Uterus (tissue), 2 donors: ENCODE measurements around the gene MTHFS.

ENCODE experiments used
- POLR2A ChIP-seq, 2 donors: fragments of 450-650 bp; IDR thresholded peaks; one replicate each; pipeline ENCODE4 v1.6.1; 2016; ENCODE audit warnings: antibody characterized with exemption in 2 of 2, mild to moderate bottlenecking in 1 of 2, moderate library complexity in 1 of 2
- TF ChIP-seq, protein P1 (sequence below), 4 experiments: fragments of 200-600 bp in 2 of 4; fragments of 450-650 bp in 2 of 4; sonication (generic) in 2 of 4; IDR thresholded peaks; one replicate each; pipeline ENCODE4 v1.5.1; 2016 to 2019; ENCODE audit warnings: antibody characterized with exemption in 4 of 4, mild to moderate bottlenecking in 2 of 4, moderate library complexity in 1 of 4

DNA sequence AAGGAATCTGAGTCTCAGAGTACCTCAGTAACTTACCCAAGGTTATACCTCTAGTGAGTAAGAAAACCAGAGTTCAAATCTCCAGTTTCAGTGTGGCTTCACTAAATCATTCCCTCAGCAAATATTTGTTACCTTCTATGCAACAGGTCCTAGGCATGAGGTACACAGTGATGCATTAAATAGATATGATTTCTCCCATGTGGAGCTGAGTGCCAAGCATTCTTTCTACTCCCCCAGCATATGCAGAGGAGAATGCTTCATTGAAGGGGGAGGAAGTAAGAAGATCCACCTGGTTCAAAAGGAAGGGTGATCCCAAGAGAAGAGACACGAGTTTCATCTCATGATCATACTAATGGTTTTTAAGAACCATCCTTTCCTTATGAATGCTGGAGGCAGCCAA is 6.8 kb upstream of the MTHFS start:
- TF ChIP-seq, protein P1, sequence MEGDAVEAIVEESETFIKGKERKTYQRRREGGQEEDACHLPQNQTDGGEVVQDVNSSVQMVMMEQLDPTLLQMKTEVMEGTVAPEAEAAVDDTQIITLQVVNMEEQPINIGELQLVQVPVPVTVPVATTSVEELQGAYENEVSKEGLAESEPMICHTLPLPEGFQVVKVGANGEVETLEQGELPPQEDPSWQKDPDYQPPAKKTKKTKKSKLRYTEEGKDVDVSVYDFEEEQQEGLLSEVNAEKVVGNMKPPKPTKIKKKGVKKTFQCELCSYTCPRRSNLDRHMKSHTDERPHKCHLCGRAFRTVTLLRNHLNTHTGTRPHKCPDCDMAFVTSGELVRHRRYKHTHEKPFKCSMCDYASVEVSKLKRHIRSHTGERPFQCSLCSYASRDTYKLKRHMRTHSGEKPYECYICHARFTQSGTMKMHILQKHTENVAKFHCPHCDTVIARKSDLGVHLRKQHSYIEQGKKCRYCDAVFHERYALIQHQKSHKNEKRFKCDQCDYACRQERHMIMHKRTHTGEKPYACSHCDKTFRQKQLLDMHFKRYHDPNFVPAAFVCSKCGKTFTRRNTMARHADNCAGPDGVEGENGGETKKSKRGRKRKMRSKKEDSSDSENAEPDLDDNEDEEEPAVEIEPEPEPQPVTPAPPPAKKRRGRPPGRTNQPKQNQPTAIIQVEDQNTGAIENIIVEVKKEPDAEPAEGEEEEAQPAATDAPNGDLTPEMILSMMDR (IDR thresholded peaks at IDR 0.05) = no peak
- TF ChIP-seq POLR2A (IDR thresholded peaks at IDR 0.05) = no peak
